HG02852 (cell line): ENCODE data around the gene SGCB.
"Not testable (repeated sequence)": the region's sequence is repeated elsewhere in the genome, so short reads cannot be mapped to it uniquely, and the experiment has no call there.

ENCODE experiments used
- ATAC-seq: cut with Tn5 transposase; IDR thresholded peaks from one replicate; pipeline ENCODE4 v1.9.1; 2021; ENCODE audit warnings: mild to moderate bottlenecking, moderate library complexity; ENCODE audit not compliant: unreplicated experiment

The SGCB gene, protein sequence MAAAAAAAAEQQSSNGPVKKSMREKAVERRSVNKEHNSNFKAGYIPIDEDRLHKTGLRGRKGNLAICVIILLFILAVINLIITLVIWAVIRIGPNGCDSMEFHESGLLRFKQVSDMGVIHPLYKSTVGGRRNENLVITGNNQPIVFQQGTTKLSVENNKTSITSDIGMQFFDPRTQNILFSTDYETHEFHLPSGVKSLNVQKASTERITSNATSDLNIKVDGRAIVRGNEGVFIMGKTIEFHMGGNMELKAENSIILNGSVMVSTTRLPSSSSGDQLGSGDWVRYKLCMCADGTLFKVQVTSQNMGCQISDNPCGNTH

GRCh38 chr4:52038103-52038912 is at the start of gene SGCB:
Gene SGCB, minus strand, starts transcription at chr4:52038299. Its CDS starts 40 bp downstream, at chr4:52038259.
- ATAC-seq: peak; percentile 90

DNA sequence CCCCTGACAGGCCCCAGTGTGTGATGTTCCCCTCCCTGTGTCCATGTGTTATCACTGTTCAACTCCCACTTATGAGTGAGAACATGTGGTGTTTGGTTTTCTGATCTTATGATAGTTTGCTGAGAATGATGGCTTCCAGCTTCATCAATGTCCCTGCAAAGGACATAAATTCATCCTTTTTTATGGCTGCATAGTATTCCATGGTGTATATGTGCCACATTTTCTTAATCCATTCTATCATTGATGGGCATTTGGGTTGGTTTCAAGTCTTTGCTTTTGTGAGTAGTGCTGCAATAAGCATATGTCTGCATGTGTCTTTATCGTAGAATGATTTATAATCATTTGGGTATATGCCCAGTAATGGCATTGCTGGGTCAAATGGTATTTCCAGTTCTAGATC is 48.3 kb upstream of the SGCB start:
- ATAC-seq: not testable (repeated sequence)

DNA sequence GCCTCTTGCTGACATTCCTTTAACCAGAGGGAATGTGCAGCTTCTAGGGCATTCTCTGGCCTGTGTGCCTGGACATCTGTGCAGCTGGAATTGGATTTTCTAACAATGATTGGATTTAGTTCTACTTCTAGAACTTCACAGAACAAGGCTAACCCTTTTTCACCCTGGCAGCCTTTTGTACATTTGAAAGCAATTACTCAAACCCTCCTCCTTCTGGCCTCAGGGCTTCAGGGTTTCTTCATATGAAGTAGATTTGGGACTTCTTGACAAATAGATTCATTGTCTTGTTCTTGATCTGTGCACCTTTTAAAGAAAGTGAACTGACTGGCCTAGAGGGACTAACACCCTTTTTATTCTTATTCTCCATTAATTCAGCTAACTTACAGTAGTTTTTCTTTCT is 43.1 kb upstream of the SGCB start:
- no peak for ATAC-seq

- ATAC-seq: no peak
These were observed 41.6 kb upstream of the SGCB start for GRCh38 chr4:52079659-52080058.

DNA sequence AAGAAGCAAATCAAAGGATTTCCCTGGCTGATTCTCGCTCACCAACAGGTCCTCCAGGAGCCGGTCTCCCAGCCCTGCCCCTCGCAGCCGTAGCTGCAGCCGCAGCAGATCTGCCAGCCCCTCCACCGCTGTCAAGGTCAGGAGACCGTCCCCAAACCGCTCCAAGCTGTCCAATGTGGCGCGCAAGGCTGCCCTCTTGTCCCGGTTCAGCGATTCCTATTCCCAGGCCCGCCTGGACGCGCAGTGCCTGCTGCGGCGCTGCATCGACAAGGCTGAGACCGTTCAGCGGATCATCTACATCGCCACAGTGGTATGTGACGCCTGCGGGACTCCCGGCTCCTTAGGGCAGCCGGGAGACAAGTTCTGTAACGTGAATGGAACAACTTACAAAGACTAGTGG is 38.6 kb upstream of the SGCB start:
- ATAC-seq: no peak

- ATAC-seq: no peak
These were observed 33.9 kb upstream of the SGCB start for GRCh38 chr4:52071791-52072546.

- no peak for ATAC-seq
These were observed 31.5 kb upstream of the SGCB start for GRCh38 chr4:52069571-52069970.

DNA sequence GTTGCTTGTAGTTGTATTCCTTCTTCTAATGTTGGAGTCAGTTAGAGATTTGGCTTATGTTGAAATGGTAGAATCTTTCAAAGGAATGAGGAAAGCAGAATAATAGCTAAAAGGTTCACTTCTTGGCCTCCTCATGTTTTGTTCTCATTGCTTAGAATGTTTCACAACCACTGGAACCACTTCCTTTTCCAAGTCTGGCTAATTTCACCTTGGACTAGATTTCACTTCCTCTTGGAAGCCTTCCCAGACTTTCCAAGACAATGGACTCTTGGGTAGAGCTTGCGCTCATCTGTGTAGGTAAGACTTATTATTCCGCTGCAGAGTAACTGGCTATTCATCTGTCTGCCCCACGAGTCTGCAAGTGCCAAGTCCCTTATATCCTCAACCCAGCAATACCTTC is 21.3 kb upstream of the SGCB start:
- no peak for ATAC-seq

GRCh38 chr4:52058275-52058674 is 20.2 kb upstream of the SGCB start:
- ATAC-seq: no peak

DNA sequence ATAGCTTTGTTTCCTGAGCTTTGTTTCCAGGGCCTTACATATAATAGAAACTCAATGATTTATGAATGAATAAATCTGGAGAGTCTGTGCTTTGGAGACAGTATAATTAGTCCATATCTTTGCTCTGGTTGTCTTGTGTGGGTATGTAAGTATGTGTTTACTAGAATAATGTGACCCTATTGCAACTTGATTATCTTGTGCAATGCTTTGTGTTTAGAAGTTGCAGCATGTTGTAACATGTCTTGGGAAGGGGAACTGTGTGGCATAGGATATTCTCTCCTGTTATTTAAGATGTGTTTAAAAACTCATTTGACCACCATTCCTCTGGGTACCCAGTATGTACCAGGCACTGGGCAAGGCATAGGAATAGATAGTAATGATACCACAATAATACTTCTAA is 19.1 kb upstream of the SGCB start:
- no peak for ATAC-seq

DNA sequence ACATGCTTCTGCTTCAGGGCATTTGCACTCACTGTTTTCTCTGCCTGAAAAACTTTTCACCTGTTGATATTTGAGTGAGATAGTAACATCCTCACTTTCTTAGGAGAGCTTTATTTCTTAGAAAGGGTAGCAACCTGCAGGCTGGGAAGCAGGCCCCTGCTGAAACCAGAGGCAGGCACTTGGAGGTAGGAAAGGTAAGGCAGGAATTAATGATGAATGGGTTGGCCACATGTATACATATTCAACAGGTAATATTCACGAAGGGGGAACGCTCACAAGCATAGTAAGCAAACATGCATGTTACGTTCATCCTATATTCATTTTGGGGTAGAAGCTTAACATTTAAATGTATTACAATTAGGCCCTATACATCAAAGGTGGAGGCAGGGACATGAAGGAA is 16.2 kb upstream of the SGCB start:
- ATAC-seq: no peak

DNA sequence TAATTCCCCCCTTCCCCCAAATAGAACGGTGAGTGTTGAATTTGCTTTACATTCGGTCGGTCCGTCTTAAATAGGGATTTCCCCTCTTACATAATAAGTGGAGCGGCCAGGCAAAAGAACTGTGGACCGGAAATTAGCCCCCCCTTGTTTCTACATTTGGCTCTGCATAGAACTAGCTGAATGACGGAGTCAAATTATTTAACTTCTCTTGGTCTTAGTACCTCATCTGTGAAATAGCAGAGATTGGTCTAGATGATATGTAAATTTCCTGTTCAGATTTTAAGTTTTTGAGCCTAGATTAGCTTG is 14.3 kb upstream of the SGCB start:
- ATAC-seq: peak; percentile 64

- ATAC-seq: peak; percentile 52
These were observed 13.7 kb upstream of the SGCB start for GRCh38 chr4:52051615-52052474.

- peak; percentile 49 for ATAC-seq
These were observed 13.1 kb upstream of the SGCB start, which contains the start of gene SPATA18 for GRCh38 chr4:52051213-52051614. Gene SPATA18, plus strand, starts transcription at chr4:52051304. Its CDS starts 401 bp downstream, at chr4:52051705.

- ATAC-seq: no peak
These were observed 11.2 kb upstream of the SGCB start for GRCh38 chr4:52049266-52049665.

DNA sequence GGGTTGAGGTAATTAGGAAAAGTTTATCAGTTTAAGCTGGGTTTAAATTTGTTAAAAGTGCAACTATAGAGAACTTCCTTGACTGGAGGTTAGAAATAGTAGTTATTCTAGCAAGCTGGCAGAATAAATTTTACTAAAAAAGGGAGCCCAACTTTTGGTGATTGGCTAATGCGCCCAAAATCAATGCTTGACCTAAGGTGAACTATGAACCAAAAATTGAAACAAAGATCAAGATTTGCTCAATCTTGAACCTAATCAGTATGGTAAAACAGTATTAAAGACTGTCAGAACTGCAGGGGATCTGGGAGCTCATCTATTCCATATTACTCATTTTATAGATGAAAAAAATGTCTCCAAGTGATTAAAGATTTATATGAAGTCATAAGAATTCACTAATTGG is 6.9 kb upstream of the SGCB start:
- no peak for ATAC-seq

DNA sequence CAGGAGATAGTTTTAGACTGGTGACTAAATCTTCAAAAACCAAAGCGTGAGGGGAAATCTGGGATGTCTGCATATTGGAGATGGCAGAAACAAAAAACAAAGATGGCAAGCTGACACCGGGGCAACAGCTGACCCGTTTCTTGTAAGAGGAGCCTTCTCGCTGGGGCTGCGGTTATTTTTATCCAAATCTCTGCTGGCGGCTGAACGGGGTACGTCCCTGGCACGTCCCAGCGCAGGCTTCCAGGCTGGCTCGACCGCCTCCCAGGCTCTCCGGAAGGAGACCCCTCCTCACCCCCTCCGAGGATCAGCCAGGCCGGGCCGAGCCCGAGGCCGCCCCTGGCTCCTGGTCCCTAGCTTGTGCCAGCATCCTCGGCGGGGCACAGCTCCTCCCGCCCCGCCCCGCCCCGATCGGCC is 403 bp downstream of the SGCB start:
- ATAC-seq: peak; percentile 55

GRCh38 chr4:52036886-52037530 is 1.1 kb downstream of the SGCB start:
- no peak for ATAC-seq

DNA sequence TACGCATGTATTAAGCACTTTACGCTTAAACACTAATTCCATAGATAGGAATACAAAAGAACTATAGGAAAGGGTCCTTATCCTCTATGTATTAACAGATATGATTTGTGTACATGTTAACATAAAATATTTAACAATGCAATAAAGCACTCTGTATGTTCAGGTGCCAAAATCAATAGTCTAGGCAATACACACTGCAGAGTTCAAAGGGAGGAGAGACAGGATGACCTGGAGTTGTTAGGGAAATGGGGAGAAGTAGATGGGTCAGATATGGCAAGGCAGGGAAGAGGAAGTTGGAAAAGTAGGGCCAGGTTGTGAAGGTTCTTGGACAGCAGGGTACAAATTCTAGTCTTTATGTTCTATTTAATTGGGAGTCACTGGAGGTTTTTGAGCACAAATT is 2.9 kb downstream of the SGCB start:
- ATAC-seq: no peak

DNA sequence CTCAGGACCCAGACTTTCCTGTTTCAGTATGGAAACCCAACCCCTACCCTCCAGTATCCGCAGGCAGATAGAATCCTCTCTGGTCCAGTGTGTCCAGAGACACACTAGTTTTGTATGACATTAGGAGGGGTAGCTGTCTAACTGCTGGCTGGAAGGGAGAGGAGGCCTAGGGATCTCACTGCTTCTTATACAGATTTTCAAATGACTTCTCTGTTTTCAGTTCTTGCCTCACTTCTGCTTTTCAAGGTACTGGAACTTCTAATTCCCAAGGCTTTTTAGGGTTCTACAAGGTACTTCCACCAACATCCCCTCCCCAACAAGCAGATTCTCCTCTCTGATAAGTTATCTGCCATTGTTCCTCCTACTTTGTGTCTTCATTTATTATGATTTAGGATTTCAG is 6.1 kb downstream of the SGCB start:
- ATAC-seq: no peak
